Heart left ventricle (tissue), 16 donors: ENCODE results near the gene DBX1. TPM values are rescaled to one million over a fixed set of nuclear protein-coding genes. Genes with fewer than 3 reads are reported as not detected.
A peak's percentile ranks its signal among the peaks of the same experiment; 100 is the strongest.
"Not testable (repeated sequence)": the region's sequence is repeated elsewhere in the genome, so short reads cannot be mapped to it uniquely, and the experiment has no call there.

ENCODE experiments used
- ATAC-seq, 4 donors: fragments of 200-7000 bp; cut with Tn5 transposase; one replicate each; pipeline ENCODE4 v1.9.1; 2020 to 2022; ENCODE audit warnings: moderate library complexity in 4 of 4, mild to moderate bottlenecking in 3 of 4, moderate number of reproducible peaks in 1 of 4
- DNase-seq, 5 donors: peaks; one replicate each; pipeline ENCODE4 v3.0.0-alpha.2; 2020
- H3K27ac ChIP-seq, 12 donors: fragments of 200-600 bp; sonication (generic) in 4 of 12; one replicate each; pipeline versions ENCODE4 v1.5.0 to v1.8.0; 2016 to 2022; ENCODE audit warnings: mild to moderate bottlenecking in 2 of 12
- H3K27me3 ChIP-seq, 9 donors: fragments of 200-600 bp; sonication (generic) in 2 of 9; one replicate each; pipeline versions ENCODE4 v1.5.1 to v1.8.0; 2016 to 2022; ENCODE audit warnings: mild to moderate bottlenecking in 3 of 9
- H3K36me3 ChIP-seq, 9 donors: fragments of 200-600 bp; sonication (generic) in 2 of 9; one replicate each; pipeline versions ENCODE4 v1.5.0 to v1.8.0; 2018 to 2022; ENCODE audit warnings: mild to moderate bottlenecking in 2 of 9
- H3K4me1 ChIP-seq, 12 donors: fragments of 200-600 bp; sonication (generic) in 4 of 12; one replicate each; pipeline versions ENCODE4 v1.5.0 to v1.8.0; 2016 to 2022; ENCODE audit warnings: mild to moderate bottlenecking in 3 of 12
- H3K4me3 ChIP-seq, 12 donors: fragments of 200-600 bp; sonication (generic) in 4 of 12; one replicate each; pipeline versions ENCODE4 v1.5.0 to v1.8.0; 2017 to 2022; ENCODE audit warnings: mild to moderate bottlenecking in 9 of 12, moderate library complexity in 4 of 12
- H3K9me3 ChIP-seq, 12 donors: fragments of 200-600 bp; sonication (generic) in 4 of 12; one replicate each; pipeline versions ENCODE4 v1.5.0 to v1.8.0; 2016 to 2022; ENCODE audit warnings: mild to moderate bottlenecking in 1 of 12
- POLR2A ChIP-seq, 2 donors: fragments of 450-650 bp; IDR thresholded peaks; one replicate each; pipeline ENCODE4 v1.6.1; 2017; ENCODE audit warnings: antibody characterized with exemption in 2 of 2, mild to moderate bottlenecking in 2 of 2, moderate library complexity in 2 of 2
- WGBS, 4 donors: extraction: QIAGEN DNeasy Blood & Tissue Kit in 2 of 4; methylation state at CpG; one replicate each; pipeline versions ENCODE4 v1.1.5 to v1.1.7; 2013 to 2018; 5-methylcytosine and 5-hydroxymethylcytosine counted together
- intact Hi-C, 10 donors: fragments of 100-400 bp; cut with DNase I; formaldehyde crosslinking; loops; one replicate each; pipeline versions ENCODE4 v1.11.1 to v1.14.2; 2022
- polyA plus RNA-seq, 2 donors: library from polyadenylated mRNA; stranded (reverse); fragments of 200-250 nt; gene quantifications; one replicate each; pipeline ENCODE4 v1.2.3, GENCODE V29; 2013
- total RNA-seq, 9 donors: library from RNA; depleted of rRNA in 2 of 9; stranded (reverse); fragments of >200 nt in 2 of 9; fragmentation: NEBNext Ultra II Directional in 3 of 9; extraction: Animal tissue kit (Norgen Biotek cat#: 25700) in 3 of 9; gene quantifications; one replicate each; pipeline versions ENCODE4 v1.1.0 to v1.2.4, GENCODE V29; 2016 to 2023
- TF ChIP-seq, protein P1 (sequence below), 12 donors: fragments of 200-600 bp; sonication (generic) in 4 of 12; IDR thresholded peaks; one replicate each; pipeline versions ENCODE4 v1.5.0 to v1.8.0; 2018 to 2022; ENCODE audit warnings: antibody characterized with exemption in 12 of 12, mild to moderate bottlenecking in 5 of 12
- donor health status: ischemic (EF 13 %, LVEDD 7.1; RV severe dilation, severe dysfunction).
- donor health status: healthy with polysubstance abuse.
- donor health status: DM: no; HTN: yes; CAD: no.
- donor health status: DM: no; HTN: no; CAD: no.
- donor health status: ischemic (EF 25% LVEDD 6.9; RV normal size, moderate dysfunction).
- donor health status: ischemic (EF 25% LVEDD 5.7; RV mildly dilated, moderate dysfunction).
- donor health status: healthy.
- donor health status: DM: yes; HTN: yes; CAD: no.
- donor health status: ischemic (EF 35%, LVEDD 5.7; RV mildly dilated, moderate dysfunction).
- donor health status: nonischemic (EF 11% LVEDD 7.7; RV severe dilation, severe dysfunction).
- donor health status: DM: yes; HTN: yes; CAD: no.
- donor health status: PGD.
- donor health status: ischemic (EF 29% LVEDD 5.4; RV normal size, mild dysfunction).
- donor health status: nonischemic (EF 23%, LVEDD 6.1; RV moderate dilation, normal function).

DBX1 gene
- total and polyA plus RNA-seq, 11 donors: not detected

DNA sequence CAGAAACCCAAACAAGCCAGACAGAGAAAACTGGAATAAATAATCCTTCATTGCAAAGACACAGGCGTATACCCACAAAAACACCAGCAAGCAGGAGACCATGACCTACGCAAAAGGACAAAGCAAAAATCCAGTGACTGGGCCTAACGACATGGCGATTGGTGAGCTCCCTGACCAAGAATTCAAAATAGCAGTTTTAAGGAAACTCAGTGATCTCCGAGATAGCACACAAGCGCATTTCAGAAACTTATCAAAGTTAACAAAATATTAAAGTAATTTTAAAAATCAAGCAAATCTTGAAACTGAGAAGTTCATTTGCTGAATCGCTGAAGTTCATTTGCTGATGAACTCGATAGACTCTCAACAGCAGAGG is 27.6 kb downstream of the DBX1 start:
- intact Hi-C loops: loop anchor here in 9 of 10 donors (1.0 to 10.0 kb wide), 9 partner anchors 180 to 570 kb away; no protein-coding TSS in a partner anchor
- TF ChIP-seq POLR2A (IDR thresholded peaks at IDR 0.05): no peak
- TF ChIP-seq, protein P1, sequence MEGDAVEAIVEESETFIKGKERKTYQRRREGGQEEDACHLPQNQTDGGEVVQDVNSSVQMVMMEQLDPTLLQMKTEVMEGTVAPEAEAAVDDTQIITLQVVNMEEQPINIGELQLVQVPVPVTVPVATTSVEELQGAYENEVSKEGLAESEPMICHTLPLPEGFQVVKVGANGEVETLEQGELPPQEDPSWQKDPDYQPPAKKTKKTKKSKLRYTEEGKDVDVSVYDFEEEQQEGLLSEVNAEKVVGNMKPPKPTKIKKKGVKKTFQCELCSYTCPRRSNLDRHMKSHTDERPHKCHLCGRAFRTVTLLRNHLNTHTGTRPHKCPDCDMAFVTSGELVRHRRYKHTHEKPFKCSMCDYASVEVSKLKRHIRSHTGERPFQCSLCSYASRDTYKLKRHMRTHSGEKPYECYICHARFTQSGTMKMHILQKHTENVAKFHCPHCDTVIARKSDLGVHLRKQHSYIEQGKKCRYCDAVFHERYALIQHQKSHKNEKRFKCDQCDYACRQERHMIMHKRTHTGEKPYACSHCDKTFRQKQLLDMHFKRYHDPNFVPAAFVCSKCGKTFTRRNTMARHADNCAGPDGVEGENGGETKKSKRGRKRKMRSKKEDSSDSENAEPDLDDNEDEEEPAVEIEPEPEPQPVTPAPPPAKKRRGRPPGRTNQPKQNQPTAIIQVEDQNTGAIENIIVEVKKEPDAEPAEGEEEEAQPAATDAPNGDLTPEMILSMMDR (IDR thresholded peaks at IDR 0.05): peak in 2 of 12 donors; percentile 2 to 12
- H3K4me3 ChIP-seq: peak overlapping the region in 8 of 12 donors; percentile 29 to 57 (median 50)

DNA sequence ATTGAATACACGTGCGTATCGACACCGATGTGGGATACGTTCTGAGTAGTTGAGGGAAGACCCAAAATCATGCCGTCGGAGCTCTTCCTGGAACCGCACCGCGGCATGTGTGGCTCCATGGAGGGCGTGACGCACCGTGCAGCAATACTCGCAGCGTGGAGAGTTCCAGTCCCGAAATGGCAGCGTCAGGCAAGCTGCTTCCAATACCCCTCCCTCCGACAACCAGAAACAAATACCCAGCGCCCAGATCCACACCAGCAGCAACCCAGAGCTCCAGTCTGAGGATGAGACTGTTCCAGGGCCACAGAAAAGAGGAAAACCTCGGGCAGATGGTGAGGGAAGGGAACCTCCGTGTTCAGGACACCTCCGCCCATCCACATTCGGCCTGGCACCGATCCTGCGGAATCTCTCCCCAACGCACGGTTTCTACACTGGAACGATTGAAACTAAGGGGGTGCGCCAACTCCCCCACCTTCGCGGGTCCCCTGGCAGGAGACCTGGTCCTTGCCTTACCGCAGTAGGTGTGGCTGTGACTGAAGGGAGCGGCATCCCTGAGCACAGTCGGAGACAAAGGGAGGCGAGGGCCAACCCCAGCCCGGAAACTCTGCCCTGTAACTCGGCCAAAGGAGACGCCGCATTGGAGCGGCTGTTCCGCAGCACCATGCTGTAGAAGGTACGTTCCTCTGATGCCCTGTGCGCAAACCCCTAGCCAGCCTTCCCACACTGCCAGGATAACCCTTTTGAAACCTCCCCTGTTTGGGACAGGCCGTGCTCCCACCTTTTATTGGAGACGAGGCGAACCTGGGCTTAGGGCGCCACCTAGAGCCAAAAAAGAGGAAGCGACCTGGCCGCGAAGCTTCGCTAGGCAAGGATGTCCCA is 28.2 kb downstream of the DBX1 start:
- Histone ChIP-seq H3K27ac (no peak overlapping the region), H3K36me3 (no peaks in the 10 kb centered on the region), H3K9me3 (no peaks in the 10 kb centered on the region), H3K4me3 (peak overlapping the region; percentile 2 to 59 (median 50)), H3K4me1 (peaks cover 0 to 11% (median 4%) of the 10 kb centered on the region in 12 donors), H3K27me3 (peaks cover 0 to 29% (median 0%) of the 10 kb centered on the region in 9 donors)
- ATAC-seq: peak; percentile 53 to 82 (median 66)
- WGBS, 4 donors: 11 to 23% (median 17%) methylated on average over 36 to 51 of the region's 51 CpGs
- no peak for TF ChIP-seq POLR2A (IDR thresholded peaks at IDR 0.05)
- TF ChIP-seq, protein P1 (IDR thresholded peaks at IDR 0.05): peak; percentile 75 to 90 (median 86)
- intact Hi-C loops: loop anchor here (1.0 to 10.0 kb wide), 10 partner anchors 179 to 570 kb away; no protein-coding TSS in a partner anchor
- peak; percentile 41 to 68 (median 46) for DNase-seq

More for the DNA sequence above, 27.6 kb downstream of the DBX1 start:
- Histone ChIP-seq H3K36me3 (no peaks in the 10 kb centered on the region), H3K27me3 (peaks cover 0 to 29% (median 0%) of the 10 kb centered on the region in 9 donors), H3K4me1 (peaks cover 0 to 12% (median 4%) of the 10 kb centered on the region in 12 donors), H3K27ac (no peak overlapping the region), H3K9me3 (no peaks in the 10 kb centered on the region)
- DNase-seq (no peak), ATAC-seq (no peak)
- 51 to 55% (median 52%) methylated on average over 8 of the region's 8 CpGs for WGBS, 4 donors

DNA sequence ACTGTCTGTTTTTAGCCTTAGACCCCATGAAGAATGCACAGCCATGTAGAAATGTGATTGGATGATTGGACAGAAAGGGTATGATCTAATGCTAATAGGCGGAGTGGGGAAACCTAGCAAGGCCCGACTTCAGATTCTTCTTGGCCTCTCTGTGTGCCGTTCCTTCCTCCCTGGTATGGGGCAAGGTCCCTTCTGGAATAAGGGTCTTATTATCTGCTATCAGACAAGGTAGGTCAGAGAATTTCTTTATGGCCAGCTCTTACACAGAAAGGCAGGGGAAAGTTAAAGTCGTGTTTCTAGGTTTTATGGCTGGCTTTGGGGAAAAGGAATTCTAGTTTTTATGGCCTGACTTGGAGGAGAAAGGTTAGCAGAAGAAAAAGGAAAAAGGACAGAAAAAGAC is 30.6 kb downstream of the DBX1 start:
- ATAC-seq: no peak
- Histone ChIP-seq H3K9me3 (no peaks in the 10 kb centered on the region), H3K27ac (no peak overlapping the region), H3K36me3 (no peaks in the 10 kb centered on the region), H3K27me3 (peaks cover 0 to 27% (median 0%) of the 10 kb centered on the region in 9 donors), H3K4me1 (peaks cover 0 to 11% (median 4%) of the 10 kb centered on the region in 12 donors), H3K4me3 (no peak overlapping the region)
- intact Hi-C loops: loop anchor here (2.0 to 10.0 kb wide), 11 partner anchors 177 to 575 kb away; no protein-coding TSS in a partner anchor
- TF ChIP-seq, protein P1 (IDR thresholded peaks at IDR 0.05): no peak
- TF ChIP-seq POLR2A (IDR thresholded peaks at IDR 0.05): no peak
- no peak for DNase-seq
- 85 to 89% (median 88%) methylated on average over 4 of the region's 4 CpGs for WGBS, 4 donors

DNA sequence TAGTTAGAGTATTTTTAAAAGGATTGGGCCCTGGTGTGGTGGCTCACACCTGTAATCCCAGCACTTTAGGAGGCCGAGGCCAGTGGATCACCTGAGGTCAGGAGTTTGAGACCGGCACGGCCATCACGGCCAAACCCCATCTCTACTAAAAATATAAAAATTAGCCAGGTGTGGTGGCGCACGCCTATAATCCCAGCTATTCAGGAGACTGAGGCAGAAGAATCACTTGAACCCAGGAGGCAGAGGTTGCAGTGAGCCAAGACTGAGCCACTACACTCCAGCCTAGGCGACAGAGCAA is 31.8 kb downstream of the DBX1 start:
- H3K27ac ChIP-seq, H3K4me3 ChIP-seq, H3K9me3 ChIP-seq, ATAC-seq, H3K36me3 ChIP-seq, DNase-seq: not testable (repeated sequence)
- intact Hi-C loops: loop anchor here in 9 of 10 donors (1.0 to 10.0 kb wide), 7 partner anchors 209 to 574 kb away; no protein-coding TSS in a partner anchor
- WGBS, 4 donors: 83 to 86% (median 84%) methylated on average over 7 of the region's 7 CpGs
- peaks cover 0 to 11% (median 4%) of the 10 kb centered on the region in 12 donors for H3K4me1 ChIP-seq
- peaks cover 0 to 18% (median 0%) of the 10 kb centered on the region in 9 donors for H3K27me3 ChIP-seq
